Cerebellar cortex (tissue), 1 donor: ENCODE measurements around the gene MACIR.
A peak's percentile ranks its signal among the peaks of the same experiment; 100 is the strongest.
"Not testable (repeated sequence)": the region's sequence is repeated elsewhere in the genome, so short reads cannot be mapped to it uniquely, and the experiment has no call there.

Experiments
- DNase-seq: peaks from one replicate; pipeline ENCODE4 v3.0.0-alpha.2; 2015; ENCODE audit warnings: low spot score

MACIR gene, protein sequence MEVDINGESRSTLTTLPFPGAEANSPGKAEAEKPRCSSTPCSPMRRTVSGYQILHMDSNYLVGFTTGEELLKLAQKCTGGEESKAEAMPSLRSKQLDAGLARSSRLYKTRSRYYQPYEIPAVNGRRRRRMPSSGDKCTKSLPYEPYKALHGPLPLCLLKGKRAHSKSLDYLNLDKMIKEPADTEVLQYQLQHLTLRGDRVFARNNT

DNA sequence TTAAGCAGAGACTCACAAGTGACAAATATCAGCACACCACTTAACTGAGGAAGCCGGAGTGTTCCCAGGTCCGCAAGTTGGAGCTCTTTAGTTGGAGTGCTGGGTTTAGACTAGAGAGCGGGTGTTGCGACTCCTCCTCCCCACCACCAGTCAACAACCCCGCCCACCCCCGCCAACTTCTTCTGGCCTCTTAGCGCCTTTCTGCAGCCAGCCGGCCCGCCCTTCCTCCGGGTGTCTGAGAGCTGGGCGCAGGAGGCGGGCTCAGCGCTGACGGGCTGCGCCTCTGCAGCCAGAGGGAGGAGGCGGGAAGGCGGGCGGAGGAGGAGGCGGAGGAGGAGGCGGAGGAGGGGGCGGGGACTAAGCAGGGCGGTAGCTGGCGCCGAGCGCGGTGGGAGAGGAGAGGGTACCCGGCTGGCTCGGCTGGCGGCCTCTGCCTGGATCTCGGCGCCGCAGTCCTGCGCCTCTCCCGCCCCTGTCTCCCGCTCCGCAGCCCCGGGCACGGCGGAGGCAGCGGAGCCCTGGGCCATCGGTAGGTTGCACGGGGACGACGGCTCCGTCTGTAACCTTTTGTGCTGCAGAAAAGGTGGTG lies at the start of gene MACIR:
Gene MACIR (plus strand): TSS at position 396 of the 589 bp plus-strand sequence. CDS start 17,157 bp downstream, outside the sequence.
- DNase-seq: peak; percentile 95

DNA sequence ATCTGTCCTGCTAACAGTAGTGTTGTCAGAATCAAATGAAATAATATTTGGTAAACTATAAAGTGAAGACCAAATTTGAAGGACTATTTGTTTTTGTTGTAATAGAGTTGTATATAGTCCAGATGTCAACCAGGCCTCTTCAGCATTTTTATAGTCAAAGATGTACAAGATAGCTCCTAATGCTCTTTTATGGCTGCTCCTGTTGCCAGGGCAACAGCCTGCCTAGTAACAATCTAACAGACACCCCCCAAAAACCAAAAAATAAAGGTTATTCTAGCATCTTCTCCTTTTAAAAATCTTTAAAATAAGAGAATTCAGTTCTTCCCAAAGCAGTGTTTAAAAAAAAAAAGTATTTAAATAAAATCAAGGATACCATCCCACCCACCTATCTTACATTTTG lies 49.5 kb upstream of the MACIR start:
- DNase-seq: no peak

DNA sequence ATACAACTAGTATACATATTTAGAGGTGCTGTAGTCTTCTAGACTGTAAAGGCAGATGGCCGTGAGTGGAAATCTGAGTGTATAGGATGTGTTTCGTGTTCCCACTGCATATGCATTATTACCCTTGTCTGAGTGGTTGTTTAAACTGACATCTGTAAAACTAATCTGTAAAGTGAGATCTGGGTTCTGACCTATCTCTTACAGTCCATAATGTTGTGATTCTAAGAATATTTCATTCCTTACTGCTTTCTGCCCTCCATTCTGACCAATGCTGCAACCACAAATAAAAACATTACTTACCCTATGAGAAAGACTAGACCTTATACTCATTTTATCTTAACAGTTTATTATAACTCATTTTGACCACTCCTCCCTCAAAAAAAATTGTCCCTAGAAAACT lies 47.6 kb upstream of the MACIR start:
- no peak for DNase-seq

DNA sequence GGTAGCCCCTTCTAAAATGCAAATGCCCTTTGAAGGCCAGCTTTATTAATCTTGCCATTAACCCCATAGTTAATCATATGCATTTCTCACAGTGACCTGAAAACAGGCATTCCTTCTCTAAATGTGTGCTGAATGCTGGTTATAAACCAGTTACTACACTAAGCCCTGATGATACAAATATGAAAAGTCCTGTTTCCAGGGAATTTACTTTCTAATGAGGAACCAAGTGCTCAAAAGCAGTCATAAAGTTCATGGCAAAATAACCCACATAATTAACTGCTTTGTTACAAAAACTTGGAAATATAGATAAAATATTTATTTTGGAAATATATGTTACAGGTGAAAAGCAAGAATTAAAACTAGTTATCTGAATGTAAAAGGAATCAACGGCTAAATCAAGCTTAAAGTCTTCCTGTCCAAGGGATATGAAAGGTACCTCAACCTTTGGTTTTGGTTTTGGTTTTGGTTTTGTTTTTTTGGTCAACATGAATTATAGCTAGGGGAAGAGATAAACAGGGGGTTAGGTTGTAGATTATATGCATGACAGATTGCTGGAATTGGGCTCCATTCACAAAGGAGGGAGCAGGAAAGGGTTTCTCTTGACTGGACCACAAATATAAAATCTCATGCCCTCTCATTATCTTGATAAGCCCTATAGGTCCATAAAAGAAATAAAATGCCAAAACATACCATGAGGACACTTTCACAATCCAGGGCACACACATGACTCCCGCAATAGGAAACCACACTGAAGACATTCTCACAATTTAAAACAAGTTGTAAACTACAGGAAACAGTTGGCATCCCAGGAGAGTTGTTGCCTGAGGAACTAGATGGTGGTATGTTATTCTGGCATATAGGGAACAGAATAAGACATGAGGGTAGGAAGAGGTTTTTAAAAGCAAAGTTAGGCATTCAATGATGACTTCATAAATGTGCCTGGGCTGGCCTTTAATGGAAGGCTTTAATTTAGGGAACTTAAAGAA lies 46.7 kb upstream of the MACIR start:
- DNase-seq: no peak

DNA sequence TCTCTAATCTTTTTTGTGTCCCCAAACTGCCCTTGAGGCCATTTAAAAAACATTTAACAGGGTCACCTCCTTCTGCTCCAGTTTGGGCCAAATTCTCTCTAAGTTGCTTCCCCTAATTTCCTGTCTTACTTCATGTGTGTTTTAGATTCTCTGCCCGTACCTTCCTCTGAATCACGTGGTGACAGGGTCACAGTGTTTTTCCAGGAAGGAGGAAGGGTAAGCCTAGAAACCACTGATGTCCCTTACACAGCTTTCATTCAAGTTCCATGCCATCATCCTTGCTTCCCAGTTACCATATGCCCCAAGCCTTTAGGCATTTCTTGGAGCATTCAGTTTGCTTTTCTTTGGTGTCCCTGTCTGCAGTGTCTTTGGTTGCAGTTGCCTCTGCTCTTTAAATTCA lies 42.4 kb upstream of the MACIR start:
- DNase-seq: no peak

DNA sequence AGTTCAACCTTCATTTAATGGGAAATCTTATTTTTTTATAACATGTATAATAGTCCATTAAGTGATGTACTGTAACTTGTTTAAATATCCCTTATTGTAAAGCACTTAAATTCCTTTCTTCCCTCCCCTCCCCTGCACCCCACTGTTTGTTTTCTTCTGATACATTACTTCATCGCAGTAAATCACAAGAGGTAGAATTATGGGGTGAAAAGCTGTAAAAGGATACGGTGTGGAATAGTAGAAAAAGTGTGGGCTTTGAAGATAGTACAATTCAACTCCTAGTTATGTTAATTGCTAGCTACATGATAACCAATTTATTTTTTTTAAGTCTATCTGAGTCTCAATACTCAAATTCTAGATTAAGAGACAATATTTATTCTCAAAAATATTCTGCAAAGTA lies 41.9 kb upstream of the MACIR start:
- no peak for DNase-seq

DNA sequence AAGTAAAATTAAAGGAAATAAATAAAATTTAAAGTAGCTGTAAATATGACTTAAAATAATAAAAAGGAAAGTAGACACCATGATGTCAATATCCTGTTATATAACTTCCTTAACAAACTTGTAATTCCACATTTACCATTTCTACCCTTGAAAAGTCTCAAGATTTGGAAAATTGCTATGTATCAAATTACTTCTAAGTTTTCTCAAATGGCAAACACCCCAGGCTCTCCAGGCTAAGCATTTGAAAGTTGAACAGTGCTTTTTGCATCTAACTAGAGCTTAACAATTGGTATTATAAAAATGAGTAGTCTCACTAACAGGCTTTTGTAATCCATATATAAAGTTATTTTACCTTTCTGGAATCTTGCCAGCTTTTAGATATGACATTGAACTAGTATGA lies 41.5 kb upstream of the MACIR start:
- DNase-seq: no peak

DNA sequence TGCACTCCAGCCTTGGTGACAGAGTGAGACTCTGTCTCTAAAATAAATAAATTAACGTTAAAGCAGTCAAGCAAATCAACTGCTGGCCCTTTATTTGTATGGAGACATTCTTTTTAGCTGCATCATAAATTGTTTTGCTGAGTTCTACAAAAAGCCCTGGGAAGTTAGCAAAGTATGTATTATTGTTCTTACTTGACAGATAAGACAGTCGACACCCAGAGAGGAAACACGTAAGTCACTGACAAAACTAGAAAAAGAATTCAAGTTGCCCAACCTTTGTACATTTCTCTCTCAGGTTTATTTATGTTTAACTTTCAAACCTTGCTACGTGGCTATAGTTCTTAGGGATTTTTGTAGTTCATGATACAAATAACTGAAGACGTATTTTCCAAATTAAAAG lies 40.4 kb upstream of the MACIR start:
- DNase-seq: no peak

DNA sequence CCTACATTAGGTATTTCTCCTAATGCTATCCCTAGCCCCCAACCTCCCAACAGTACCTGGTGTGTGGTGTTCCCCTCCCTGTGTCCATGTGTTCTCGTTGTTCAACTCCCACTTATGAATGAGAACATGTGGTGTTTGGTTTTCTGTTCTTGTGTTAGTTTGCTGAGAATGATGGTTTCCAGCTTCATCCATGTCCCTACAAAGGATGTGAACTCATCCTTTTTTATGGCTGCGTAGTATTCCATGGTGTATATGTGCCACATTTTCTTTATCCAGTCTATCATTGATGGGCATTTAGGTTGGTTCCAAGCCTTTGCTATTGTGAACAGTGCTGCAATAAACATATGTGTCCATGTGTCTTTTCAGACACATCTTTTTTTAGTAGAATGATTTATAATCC lies 39.5 kb upstream of the MACIR start:
- DNase-seq: not testable (repeated sequence)

DNA sequence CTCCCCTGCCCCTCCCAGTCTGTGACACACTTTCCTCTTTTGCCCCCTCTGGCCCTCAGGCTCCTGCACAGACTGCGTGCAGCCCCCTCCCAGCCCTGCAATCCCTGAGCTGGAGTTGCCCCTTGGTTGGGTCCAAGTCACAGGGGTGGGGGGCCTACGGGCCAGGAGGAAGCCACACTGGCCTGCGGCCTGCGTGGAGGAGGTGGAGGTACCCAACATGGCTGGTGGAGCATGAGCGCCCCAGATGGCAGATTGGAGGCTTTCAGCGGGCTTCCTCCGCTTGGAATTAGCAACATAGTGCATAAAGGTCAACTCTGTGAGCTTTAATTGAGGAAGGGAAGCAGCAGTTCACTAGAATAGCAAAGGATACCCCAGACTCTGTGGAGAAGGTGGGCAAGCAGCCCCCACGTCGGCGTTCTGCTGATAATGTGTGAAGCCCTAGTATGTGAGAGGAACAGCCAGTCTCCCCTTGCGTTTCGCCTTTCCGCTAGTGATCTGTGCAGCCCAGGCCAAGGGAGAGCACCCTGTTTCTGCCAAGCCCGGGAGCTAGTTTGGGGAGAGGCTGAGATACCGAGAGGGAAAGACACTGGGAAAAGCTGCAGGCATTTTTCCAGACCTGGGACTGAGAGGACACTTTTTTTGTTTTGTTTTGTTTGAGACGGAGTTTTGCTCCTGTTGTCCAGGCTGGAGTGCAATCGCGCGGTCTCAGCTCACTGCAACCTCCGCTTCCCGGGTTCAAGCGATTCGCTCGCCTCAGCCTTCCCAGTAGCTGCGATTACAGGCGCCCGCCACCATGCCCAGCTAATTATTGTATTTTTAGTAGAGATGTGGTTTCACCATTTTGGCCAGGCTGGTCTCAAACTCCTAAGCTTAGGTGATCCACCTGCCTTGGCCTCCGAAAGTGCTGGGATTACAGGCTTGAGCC lies 35.3 kb upstream of the MACIR start:
- DNase-seq: no peak

DNA sequence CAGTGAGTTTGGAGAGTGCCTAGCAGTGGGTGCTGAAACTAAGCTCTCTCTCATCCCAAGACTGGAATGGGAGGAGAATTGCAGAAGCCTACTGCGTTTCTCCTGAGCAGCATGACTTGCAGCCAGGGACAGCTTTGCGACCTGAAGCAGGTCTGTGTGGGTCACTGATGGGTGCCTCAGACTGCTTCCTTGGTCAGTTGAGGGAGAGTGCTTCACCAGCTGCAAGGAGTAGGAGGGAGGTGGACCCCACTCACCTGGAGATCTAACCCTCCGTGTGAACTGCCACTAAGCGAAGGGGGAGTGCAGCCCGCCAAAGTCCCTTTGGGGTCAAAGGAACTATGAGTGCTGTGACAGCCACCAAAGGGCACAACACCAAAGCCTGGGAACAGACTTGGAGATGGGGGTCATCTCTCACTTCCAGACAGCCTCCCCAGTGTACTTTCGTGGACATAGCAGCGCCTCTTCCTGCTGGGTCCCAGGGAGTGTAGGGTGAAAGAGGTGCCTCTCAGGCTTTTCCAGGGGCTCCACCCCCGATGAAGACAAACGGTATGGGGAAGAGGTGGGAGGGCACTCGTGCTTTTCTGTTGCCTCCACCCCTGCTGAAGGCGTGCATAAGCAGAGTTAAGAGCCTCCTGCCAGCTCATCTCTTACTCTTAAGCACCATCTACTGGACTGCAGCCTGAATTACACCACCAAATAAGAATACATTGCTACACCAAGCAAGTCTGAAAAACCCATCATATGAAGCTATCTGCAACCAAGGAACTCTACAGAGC lies 34.3 kb upstream of the MACIR start:
- DNase-seq: peak; percentile 47

DNA sequence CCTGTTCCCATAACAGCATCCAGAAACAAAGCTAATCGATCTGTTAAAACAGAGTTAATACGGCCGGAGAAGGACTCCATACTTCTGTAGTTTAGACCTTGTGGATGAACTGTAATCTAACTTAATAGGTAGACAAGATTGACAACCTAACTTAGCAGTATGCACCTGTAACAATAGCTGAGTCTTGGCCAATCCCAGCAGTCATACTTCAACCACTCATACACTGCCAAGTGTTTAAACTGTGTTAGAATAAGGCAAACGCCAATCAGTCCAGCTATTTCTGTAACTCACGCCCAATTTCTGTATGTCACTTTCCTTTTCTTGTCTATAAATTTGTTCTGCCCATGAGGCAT lies 33.7 kb upstream of the MACIR start:
- DNase-seq: no peak

DNA sequence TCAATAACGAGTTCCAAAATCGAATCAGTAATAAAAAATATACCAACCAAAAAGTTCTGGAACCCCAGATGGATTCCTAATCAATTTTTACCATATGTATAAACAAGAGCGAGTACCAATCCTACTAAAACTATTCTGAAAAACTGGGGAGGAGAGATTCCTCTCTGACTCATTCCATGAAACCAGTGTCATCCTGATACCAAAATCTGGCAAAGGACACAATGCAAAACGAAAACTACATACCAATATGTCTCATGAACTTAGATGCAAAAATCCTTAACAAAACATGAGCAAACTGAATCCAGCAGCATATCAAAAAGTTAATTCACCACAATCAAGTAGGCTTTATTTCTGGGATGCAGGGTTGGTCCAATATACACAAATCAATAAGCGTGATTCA lies 30.5 kb upstream of the MACIR start:
- no peak for DNase-seq

DNA sequence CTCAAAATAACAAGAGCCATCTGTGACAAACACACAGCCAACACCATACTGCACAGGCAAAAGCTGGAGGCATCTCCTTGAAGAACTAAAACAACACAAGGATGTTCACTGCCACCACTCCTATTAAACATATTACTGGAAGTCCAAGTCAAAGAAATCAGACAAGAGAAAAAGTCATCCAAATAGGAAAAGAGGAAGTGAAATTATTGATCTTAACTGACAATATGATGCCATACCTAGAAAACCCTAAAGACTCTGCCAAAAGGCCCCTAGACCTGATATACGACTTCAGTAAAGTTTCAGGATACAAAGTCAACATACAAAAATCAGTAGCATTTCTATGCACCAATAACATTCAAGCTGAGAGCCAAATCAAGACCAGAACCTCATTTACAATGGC lies 30.0 kb upstream of the MACIR start:
- no peak for DNase-seq

DNA sequence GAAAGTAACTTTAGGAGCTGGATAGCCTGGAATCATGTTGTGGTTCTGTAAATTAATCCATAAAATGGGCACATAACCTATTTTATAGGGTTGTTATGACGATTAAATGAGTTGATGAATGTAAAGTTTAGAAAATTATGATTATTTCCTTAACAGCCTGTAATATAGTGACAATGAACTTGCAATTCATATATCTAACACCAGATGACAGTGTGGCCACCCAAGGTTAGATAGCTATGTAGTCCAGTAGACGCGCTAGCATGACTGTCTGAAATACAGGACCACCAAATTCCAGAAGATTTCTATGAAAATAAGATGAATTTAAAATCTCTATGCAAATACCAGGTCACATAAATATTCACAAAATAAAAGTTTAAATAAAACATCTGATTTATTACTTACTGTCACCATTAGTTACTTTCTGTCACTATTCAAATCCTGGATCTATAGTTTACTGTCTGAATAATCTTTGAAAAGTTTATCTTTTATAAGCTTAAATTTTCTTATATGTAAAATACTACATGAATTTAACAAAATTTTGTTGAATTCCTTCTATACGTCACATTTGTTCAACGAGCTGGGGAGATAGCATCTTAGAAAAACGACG lies 26.1 kb upstream of the MACIR start:
- DNase-seq: peak; percentile 7

DNA sequence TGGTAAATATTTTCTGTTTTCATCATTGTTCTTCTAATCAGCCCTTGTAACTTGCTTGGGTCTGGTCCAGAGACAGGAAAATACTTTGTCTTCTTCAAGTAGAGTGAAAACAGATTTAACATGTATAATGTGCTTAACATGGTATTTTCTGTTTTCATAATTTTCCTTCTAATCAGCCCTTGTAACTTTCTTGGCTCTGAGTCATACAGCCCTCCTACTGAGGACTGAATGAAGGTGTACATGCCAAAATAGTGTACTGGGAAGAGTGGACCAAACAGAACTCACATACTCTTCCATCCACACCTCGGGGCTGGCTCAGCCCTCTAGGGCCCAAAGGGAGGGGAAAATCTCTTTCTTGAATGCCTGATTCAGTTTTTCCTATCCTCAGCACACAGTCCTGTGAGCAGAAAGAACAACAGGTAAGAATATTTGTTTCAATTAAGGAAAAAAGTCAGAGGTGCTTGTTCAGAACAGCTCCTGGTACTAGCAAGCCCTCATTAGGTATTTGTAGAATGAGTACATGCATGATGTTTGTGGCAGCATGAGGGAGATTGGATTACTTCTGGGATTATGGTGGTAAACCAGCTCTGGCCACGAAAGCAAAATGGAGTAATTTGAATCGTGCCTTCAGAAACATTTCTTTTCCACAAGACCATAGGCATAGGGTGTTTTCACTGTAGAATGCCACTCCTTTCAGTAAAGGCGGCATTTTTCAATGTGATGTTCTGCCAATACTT lies 24.2 kb upstream of the MACIR start:
- no peak for DNase-seq

DNA sequence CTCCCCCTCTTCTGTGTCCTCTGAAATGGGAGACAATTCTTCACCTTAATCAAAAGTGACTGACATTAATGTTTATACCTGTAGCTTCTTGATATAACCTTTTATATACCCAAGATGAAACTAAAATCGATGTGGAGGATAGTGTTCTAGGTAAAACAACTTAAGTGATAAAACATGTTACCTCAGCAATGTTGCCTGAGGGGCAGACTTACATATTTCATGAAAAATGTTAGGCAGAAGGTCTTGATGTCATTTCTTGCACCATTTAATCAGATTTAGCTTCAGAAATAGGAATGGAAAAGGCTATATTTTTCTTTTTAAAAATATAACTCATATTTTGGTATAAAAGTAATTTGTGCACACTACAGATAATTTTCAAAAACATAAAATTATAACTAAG lies 22.7 kb upstream of the MACIR start:
- no peak for DNase-seq

DNA sequence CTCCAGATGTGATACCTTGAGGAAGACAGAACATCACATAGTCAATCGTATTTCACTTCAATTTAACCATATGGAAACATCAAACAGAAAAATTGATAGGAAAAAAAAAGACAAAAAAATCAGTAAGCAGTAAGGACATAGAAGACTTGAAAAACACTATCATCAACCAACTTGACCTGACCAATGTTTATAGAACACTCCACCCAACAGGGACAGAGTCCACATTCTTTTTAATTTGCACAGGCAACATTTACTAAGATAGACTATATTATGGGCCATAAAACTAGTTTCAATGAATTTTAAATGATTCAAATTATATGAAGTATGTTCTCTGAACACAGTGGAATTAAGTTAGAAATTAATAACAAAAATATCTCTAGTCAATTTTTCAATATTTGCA lies 20.8 kb upstream of the MACIR start:
- no peak for DNase-seq

DNA sequence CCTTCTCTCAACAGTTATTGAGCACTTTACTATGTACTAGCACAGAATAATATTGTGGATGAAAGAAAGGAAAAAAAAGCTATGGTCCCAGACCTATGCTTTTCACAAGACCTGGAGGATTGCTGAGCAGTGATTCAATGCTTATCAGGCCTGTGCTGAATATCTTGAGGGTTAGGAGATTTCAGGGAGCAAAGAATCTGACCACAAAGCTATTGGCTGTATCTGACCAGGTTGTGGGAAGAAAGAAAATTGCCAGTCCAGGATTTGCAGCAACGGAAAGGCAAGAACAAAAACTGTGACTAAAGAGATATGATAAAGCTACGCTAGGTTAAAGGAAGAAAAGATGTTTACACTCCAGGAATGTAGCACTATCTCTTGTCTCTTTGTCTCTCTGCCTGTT lies 14.9 kb upstream of the MACIR start:
- no peak for DNase-seq

DNA sequence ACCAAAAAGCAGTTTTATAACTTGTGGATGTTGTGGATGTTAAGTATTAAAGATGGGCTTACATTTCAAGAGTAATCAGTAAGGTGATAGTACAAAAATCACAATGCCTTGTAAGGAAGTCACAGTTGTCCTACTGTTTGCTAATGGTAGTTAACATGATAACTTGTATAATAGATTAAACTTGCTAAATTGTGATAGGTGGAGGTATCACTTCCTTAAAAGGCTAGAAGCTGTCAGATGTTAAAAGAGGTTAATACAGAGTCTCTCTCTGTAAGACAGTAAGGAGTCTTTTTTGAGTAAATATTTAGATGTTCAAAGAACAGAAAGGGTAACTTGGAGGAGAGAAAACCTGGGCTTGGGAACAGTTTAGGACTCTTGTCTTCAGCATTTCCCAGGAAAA lies 14.2 kb upstream of the MACIR start:
- DNase-seq: no peak
